SK-N-MC (cell line): ENCODE data around the gene CIT.

ENCODE experiments used
- EZH2 ChIP-seq: fragments of 200-600 bp; sonication (generic); IDR thresholded peaks from one replicate; pipeline ENCODE4 v1.6.1; 2017; ENCODE audit warnings: antibody characterized with exemption
- POLR2AphosphoS5 ChIP-seq: IDR thresholded peaks from 2 replicates; pipeline ENCODE4 v1.6.1; 2012; ENCODE audit warnings: mild to moderate bottlenecking, low read depth, low read length, borderline replicate concordance

DNA sequence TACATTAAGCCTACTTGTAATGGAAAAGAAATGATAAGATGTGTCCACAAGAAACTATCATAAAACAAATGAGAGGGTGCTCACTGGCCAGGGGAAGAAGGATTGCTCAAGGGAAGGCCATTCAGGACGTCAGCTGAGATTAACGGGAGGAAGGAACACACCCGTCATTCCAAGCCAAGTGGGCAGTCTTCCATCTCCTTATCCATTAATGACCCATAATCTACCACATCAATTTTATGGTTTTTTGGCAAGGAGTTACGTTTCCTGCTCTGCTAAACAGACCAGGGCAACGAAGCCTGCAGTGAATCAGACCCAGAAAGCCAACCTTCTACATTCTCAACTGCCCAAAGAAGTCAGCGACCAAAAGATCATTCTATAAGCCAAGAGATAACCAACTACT, 184.1 kb downstream of the CIT start:
- TF ChIP-seq EZH2: no peak
- no peak for TF ChIP-seq POLR2AphosphoS5
